HepG2 (cell line): ENCODE results near the gene CD86. TPM values are rescaled to one million over a fixed set of nuclear protein-coding genes. Genes with fewer than 3 reads are reported as not detected.

Experiments used
- ATAC-seq: fragments of 200-7000 bp; cut with Tn5 transposase; 3 replicates; pipeline ENCODE4 v1.9.1; 2020; ENCODE audit warnings: mild to moderate bottlenecking, moderate library complexity
- BruUV-seq: library from RNA; stranded (reverse); fragments of 400-500 nt; replicated peaks from 2 replicates; lab custom pipeline; 2021; lab: Mats Ljungman, UMichigan
- CTCF ChIA-PET: fragments of 300-600 bp; formaldehyde crosslinking; extraction: SDS; loops from one replicate; lab custom pipeline; 2021; ENCODE audit warnings: low total read pairs, inconsistent platforms, low intra/inter-chr PET ratio; lab: Yijun Ruan, JAX
- POLR2A ChIA-PET: fragments of 350-600 bp; sonication (Branson Sonifier 250); formaldehyde crosslinking; loops from one replicate; lab custom pipeline; 2020; ENCODE audit warnings: antibody characterized with exemption, inconsistent platforms; lab: Yijun Ruan, JAX
- DNase-seq: peaks from one replicate; pipeline ENCODE4 v3.0.0-alpha.2; 2015; ENCODE audit warnings: low spot score
- FAIRE-seq: peaks from 3 replicates; lab custom pipeline; 2011; peaks lifted over from hg19 to GRCh38; lab: Jason Lieb, UNC
- H2AFZ ChIP-seq: one replicate; pipeline ENCODE4 v1.6.1; 2011; ENCODE audit warnings: low read length, inconsistent platforms
- H3K27ac ChIP-seq: fragments of 300-600 bp; 3 replicates; pipeline ENCODE4 v1.8.0; 2011; ENCODE audit warnings: mixed run types, mild to moderate bottlenecking, mixed read lengths, low read length, inconsistent platforms; ENCODE audit not compliant: insufficient read depth; ENCODE audit errors: extremely low read length
- H3K27me3 ChIP-seq, 2 experiments: fragments of 200-600 bp in 1 of 2; 2 replicates in 1 of 2; 3 replicates in 1 of 2; pipeline versions ENCODE4 v1.6.0 to v1.8.0; 2011; ENCODE audit warnings: low read length in 2 of 2, mild to moderate bottlenecking in 2 of 2, moderate library complexity in 2 of 2, inconsistent platforms in 1 of 2; ENCODE audit not compliant: insufficient read depth in 2 of 2, control insufficient read depth in 1 of 2
- H3K36me3 ChIP-seq, 2 experiments: fragments of 200-600 bp in 1 of 2; replicated peaks in 1 of 2; 2 replicates in 1 of 2; 3 replicates in 1 of 2; pipeline versions ENCODE4 v1.5.1 to v1.8.0; 2011; ENCODE audit warnings: low read length in 2 of 2, inconsistent platforms in 1 of 2; ENCODE audit not compliant: insufficient read depth in 2 of 2, control insufficient read depth in 1 of 2
- H3K4me1 ChIP-seq: 2 replicates; pipeline ENCODE4 v1.5.1; 2012; ENCODE audit warnings: low read length, inconsistent platforms; ENCODE audit not compliant: insufficient read depth
- H3K4me2 ChIP-seq: 2 replicates; pipeline ENCODE4 v1.6.0; 2011; ENCODE audit warnings: low read depth, low read length, inconsistent platforms
- H3K4me3 ChIP-seq, 3 experiments: fragments of 200-600 bp in 1 of 3; sonication (generic), shearing (Covaris generic) in 1 of 3; replicated peaks in 1 of 3; 2 replicates each; pipeline ENCODE4 v1.5.1; 2011 to 2016; ENCODE audit warnings: low read length in 3 of 3, inconsistent platforms in 2 of 3, low read depth in 2 of 3, mild to moderate bottlenecking in 2 of 3, control low read depth in 1 of 3, mixed read lengths in 1 of 3; ENCODE audit not compliant: insufficient read depth in 1 of 3
- H3K79me2 ChIP-seq: one replicate; pipeline ENCODE4 v1.6.1; 2011; ENCODE audit warnings: low read length, inconsistent platforms; ENCODE audit not compliant: insufficient read depth
- H3K9ac ChIP-seq: 2 replicates; pipeline ENCODE4 v1.6.0; 2011; ENCODE audit warnings: mild to moderate bottlenecking, low read depth, low read length, inconsistent platforms; ENCODE audit not compliant: insufficient read depth
- H3K9me3 ChIP-seq: 2 replicates; pipeline ENCODE4 v1.5.1; 2012; ENCODE audit warnings: mild to moderate bottlenecking, low read length
- H4K20me1 ChIP-seq: 2 replicates; pipeline ENCODE4 v1.6.0; 2011; ENCODE audit warnings: inconsistent platforms, mild to moderate bottlenecking, low read length, moderate library complexity; ENCODE audit not compliant: insufficient read depth
- ATF1 ChIP-seq: IDR thresholded peaks from 2 replicates; pipeline ENCODE4 v1.6.1; 2016; ENCODE audit warnings: mild to moderate bottlenecking, control low read depth
- DNMT3B ChIP-seq: conservative IDR thresholded peaks from 2 replicates; pipeline ENCODE4 v1.6.1; 2016; ENCODE audit warnings: missing biosample characterization, control low read depth
- ELF4 ChIP-seq: sonication (generic); formaldehyde crosslinking; IDR thresholded peaks from 2 replicates; pipeline ENCODE4 v1.5.0; 2020; ENCODE audit warnings: missing genetic modification reagents, mild to moderate bottlenecking, moderate library complexity, borderline replicate concordance
- FOXA3 ChIP-seq: IDR thresholded peaks from 2 replicates; pipeline ENCODE4 v1.6.1; 2016; ENCODE audit warnings: missing genetic modification reagents, missing compliant biosample characterization
- MIXL1 ChIP-seq: IDR thresholded peaks from 2 replicates; pipeline ENCODE4 v1.6.1; 2016
- RXRB ChIP-seq: IDR thresholded peaks from 2 replicates; pipeline ENCODE4 v1.6.1; 2016; ENCODE audit warnings: borderline replicate concordance, missing genetic modification reagents, missing compliant biosample characterization
- ZBTB38 ChIP-seq: sonication (generic); formaldehyde crosslinking; IDR thresholded peaks from 2 replicates; pipeline ENCODE4 v1.5.1; 2020; ENCODE audit warnings: mild to moderate bottlenecking, missing genetic modification reagents
- ZNF296 ChIP-seq: sonication (generic); formaldehyde crosslinking; conservative IDR thresholded peaks from 2 replicates; pipeline ENCODE4 v1.5.0; 2020; ENCODE audit warnings: mild to moderate bottlenecking, missing genetic modification reagents
- ZNF513 ChIP-seq: sonication (generic); formaldehyde crosslinking; conservative IDR thresholded peaks from 2 replicates; pipeline ENCODE4 v1.5.0; 2020; ENCODE audit warnings: missing genetic modification reagents
- ZNF703 ChIP-seq: sonication (generic); formaldehyde crosslinking; IDR thresholded peaks from 2 replicates; pipeline ENCODE4 v1.5.1; 2020; ENCODE audit warnings: missing genetic modification reagents, mild to moderate bottlenecking, moderate library complexity, borderline replicate concordance
- WGBS: methylation state at CpG from one replicate; pipeline ENCODE4 v1.1.6; 2017; ENCODE audit warnings: low lambda C conversion rate; 5-methylcytosine and 5-hydroxymethylcytosine counted together
- in situ Hi-C: cut with HindIII; loops from 2 replicates; pipeline ENCODE4 v1.10.0; 2017; ENCODE audit warnings: low pct_unique_long_range_greater_than_20kb; ENCODE audit not compliant: extremely low pct_ligation_motif_present
- intact Hi-C: fragments of 100-400 bp; cut with micrococcal nuclease; formaldehyde crosslinking; loops from one replicate; pipeline ENCODE4 v1.10.0; 2022; ENCODE audit not compliant: unreplicated experiment
- polyA plus RNA-seq, 8 experiments: library from polyadenylated mRNA; depleted of rRNA in 3 of 8; stranded (reverse) in 7 of 8; unstranded in 1 of 8; fragments of >200 nt; fragmentation: Illumina TruSeq in 4 of 8; extraction: Trizol in 4 of 8; gene quantifications; 2 replicates each; pipeline versions ENCODE4 v1.2.1 to v1.2.3, GENCODE V29; 2011 to 2016; ENCODE audit warnings: low read depth in 4 of 8, missing spikeins in 1 of 8, mixed read lengths in 1 of 8; ENCODE audit not compliant: insufficient read depth in 1 of 8
- total RNA-seq, 5 experiments: library from RNA; depleted of rRNA; stranded (reverse); fragments of >200 nt; fragmentation: Illumina TruSeq; extraction: Trizol; gene quantifications; 2 replicates each; pipeline ENCODE4 v1.2.3, GENCODE V29; 2016; ENCODE audit warnings: low read depth in 1 of 5

Gene CD86
- total and polyA plus RNA-seq, 2 of the 13 experiments (the other 11 are each of a cell fraction or from before 2014, with no cell fraction given): not detected

DNA sequence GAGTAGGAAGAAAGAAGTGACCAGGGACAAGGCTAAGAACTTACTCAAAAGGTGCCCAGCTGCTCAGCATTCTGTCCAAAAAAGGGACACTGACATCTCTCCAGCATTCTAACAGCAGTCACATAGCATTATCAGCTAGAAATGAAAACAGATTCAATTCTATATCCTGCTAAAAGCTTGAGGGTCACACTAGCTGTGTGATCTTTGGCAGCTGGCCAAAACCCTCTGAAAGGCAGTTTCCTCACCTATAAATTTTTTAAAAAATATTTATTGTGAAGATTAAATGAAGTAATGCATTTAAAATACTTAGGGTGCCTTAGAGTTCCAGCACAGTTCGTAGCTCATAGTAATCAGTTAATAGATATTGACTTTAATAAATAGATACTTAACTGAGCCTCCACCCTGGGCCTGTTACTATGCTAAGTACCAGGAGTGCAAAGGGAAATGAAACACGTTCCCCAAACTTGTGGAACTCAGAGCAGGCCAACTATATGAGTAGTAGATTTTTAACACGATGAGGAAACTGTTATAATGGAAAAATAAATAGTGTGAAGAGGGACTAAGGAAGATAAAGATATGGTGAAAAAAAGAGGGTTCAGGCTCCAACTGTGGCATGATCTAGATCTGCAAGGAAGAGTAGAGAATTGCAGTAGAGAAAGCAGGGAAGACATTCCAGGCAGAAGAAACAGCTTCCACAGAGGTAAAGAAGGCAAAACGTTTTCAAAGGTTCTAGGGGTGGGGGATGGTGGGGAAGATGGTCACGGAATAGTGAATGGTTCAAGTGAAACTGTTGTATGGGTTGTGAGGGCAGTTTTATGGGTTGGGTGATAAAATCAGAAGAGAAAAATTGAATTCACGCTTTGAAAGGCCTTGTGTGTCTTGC is 11.4 kb downstream of the CD86 start:
- DNase-seq: no peak
- no peaks in the 10 kb centered on the region for H3K4me1 ChIP-seq
- H3K4me3 ChIP-seq: no peak overlapping the region
- ChIA-PET CTCF (no interaction called here), POLR2A (no interaction called here)
- no peak for ATAC-seq
- no peak for TF ChIP-seq ZNF513 (CRISPR knock-in tag)
- TF ChIP-seq MIXL1: no peak
- TF ChIP-seq ELF4 (CRISPR knock-in tag): no peak
- no peak for TF ChIP-seq ZNF296
- TF ChIP-seq ZBTB38 (CRISPR knock-in tag): no peak
- no peak for TF ChIP-seq ATF1
- no peak for TF ChIP-seq FOXA3 (CRISPR knock-in tag)
- no peak for TF ChIP-seq DNMT3B (CRISPR knock-in tag)
- no peak for TF ChIP-seq RXRB (CRISPR knock-in tag)
- TF ChIP-seq ZNF703 (CRISPR knock-in tag): no peak
- no peak overlapping the region for H3K4me2 ChIP-seq
- BruUV-seq: no TSS peak
- 23% methylated on average over 6 of the region's 6 CpGs for WGBS
- no peak overlapping the region for H2AFZ ChIP-seq
- no peaks in the 10 kb centered on the region for H4K20me1 ChIP-seq
- intact Hi-C loops (no loop called here), in situ Hi-C loops (no loop called here)
- no peaks in the 10 kb centered on the region for H3K79me2 ChIP-seq
- H3K9ac ChIP-seq: no peak overlapping the region
- 0 out of 5 replicates have a peak, but pooled peaks cover 0 to 4% of the 10 kb centered on the region in 2 experiments for H3K27me3 ChIP-seq
- H3K9me3 ChIP-seq: no peaks in the 10 kb centered on the region
- H3K27ac ChIP-seq: no peak overlapping the region
- FAIRE-seq: no peak
- no peaks in the 10 kb centered on the region for H3K36me3 ChIP-seq
